ENCODE measurements around the gene LGALS3BP.

The LGALS3BP gene

DNA sequence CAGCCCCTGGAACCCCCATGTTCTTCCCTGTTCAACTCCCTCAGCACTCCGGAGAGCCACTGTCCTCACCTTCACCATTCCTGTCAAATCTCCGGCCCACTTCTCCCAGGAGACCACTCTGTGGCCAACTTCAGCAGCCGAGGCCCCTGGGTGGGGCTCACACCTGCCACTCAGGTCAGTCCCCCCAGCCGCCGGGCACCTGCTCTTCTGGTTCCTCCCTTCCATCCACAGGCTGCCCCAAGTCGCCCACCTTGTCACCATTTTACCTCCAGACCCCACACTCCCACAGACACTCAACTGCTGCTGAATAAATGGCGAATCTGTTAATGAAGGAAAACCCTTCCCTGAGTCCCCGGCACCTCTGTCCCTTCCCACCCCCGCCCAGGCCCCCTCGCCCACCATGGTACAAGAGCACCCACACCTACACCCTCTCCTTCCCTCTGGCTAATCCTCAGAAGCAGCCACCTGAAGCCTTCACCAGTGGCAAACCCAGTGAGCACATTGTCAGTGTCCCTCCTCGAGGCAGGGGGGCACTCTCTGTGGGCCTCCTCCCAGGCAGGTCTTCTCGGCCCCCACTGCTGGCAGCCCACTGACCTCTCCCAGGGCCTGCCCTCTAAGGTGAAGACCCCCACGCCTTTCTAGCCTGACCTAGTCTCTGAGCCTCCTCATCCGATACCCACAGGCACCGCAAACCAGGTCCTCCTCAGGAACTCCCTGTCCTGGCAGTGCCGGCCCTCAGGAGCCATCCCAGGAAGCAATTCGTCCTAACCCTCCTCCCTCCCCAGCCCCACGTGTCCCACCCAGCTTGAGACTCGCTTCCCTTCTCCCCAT, 21.7 kb upstream of the LGALS3BP start:
- no peak for DNase-seq

DNA sequence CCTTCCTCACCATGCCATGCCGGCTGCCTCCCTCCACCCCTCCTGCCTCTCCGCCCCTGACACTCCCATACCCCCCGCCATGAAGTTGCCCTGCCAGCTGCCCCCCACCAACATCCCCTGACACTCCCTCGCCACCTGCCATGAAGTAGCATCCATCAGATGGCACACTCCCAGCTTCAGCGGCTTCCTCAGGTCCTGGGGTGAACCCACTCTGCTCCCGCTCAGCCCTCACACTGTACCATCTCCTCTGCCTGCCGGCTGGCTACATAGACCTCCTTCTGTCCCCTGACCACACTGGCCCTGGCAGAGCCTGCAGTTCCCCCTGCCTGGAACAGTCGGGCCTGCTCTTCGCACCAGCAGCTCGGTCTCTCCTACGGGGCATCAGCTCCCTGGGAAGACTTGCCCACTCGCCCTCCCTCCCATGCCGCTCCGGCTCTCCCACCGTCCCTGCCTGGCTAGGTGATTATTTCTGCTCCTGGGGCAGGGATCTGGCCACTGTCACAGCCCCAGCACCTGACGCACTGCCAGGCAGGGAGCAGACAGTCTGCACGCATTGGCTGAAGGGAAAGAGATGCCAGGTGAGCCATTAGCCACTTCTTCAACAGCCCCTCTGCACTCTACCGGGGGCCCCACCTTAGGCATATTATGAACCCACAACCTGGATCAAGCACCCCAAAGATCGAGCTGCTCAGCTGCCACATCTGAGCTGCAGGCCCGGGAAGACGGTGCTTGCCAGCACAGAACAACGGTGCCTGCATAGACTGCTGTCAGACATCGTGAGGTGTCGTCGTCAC, 20.9 kb upstream of the LGALS3BP start:
- no peak for DNase-seq
- in situ Hi-C loops (cut with HindIII; ENCODE audit: low pct_ligation_motif_present, low pct_unique_long_range_greater_than_20kb, low sequenced_read_pairs) = no loop called here

More for the DNA sequence above, 21.7 kb upstream of the LGALS3BP start:
- in situ Hi-C loops (cut with HindIII; ENCODE audit: low pct_ligation_motif_present, low pct_unique_long_range_greater_than_20kb, low sequenced_read_pairs) = no loop called here

DNA sequence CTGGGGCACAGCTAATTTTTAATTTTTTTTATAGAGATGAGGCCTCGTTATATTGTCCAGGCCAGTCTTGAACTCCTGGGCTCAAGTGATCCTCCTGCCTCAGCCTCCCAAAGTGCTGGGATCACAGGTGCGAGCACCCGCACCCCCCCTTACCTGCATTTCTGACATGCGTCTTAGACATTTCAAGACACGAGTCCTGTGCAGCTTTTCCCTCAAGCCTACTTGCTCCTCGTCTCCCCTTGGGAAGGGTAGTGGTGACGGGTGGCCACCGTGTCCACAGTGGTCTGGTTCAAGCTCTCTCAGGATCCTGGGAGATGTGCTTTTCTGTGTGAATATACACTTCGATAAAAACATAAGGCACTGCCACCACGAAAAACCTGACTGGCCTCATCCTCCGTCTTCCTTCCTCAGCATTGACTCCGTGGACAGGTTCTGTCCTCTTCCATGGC, 20.2 kb upstream of the LGALS3BP start:
- no peak for DNase-seq
- in situ Hi-C loops (cut with HindIII; ENCODE audit: low pct_ligation_motif_present, low pct_unique_long_range_greater_than_20kb, low sequenced_read_pairs) = no loop called here

DNA sequence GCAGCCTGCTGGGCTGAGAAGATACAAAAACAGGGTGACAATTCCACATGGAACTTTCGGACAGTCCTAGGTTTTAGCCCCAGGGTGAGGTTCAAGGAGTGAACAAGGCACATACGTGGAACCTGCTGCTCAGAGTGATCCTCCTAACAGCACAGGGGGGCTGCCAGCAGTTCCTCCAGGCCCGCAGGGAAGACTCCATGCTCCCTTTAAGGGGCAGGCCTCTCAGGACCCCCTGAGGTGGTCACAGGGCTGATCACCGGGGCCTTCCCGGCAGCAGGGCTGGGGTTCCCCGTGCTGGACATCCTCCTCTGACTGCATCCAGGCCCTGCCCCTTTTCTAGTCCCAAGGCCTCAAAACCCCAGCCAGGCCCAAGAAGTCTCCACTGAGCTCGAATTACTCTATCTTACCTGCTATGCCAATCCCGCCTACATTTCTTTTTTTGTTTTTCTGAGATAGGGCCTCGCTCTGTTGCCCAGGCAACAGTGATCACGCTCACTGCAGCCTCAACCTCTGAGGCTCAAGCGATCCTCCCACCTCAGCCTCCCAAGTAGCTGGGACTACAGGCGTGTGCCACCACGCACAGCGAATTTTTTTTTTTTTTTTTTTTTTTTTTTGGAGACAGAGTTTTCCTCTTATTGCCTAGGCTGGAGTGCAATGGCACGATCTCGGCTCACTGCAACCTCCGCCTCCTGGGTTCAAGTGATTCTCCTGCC, 19.5 kb upstream of the LGALS3BP start:
- in situ Hi-C loops (cut with HindIII; ENCODE audit: low pct_ligation_motif_present, low pct_unique_long_range_greater_than_20kb, low sequenced_read_pairs) = no loop called here
- DNase-seq = no peak

DNA sequence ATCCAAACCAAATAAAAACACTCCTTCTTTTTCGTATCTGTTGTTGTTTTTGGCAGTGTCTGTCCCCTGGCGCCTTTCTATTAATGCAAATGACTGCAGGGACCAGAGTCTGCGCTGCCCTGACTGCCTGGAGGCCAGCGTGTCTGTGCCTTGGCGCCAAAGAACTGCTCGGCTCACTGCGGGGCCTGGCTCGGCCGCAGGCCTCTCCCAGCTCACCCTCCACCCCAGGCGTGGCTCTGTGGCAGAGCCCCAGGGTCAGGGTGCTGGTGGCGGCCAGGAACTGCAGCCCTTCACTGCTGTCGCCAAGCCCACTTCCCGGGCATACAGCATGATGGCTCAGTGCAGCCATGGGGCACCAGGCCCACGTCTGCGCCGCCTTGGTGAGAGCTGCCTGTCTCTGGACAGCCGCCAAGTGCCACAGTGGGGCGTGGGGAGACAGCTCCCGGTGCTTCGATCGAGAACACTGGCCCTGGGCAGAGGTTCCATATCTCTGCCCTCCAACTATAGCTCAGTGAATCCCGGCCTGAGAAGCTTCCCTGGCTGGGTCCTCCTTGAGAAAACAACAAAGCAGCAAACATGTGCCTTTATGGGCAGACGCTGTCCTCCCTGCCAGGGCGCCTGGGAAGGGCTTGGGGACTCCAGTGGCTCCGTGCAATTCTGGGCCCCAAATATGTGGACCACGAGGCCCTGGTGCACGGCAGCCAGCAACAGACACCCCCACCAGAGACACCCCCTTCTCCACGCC, 18.8 kb upstream of the LGALS3BP start:
- in situ Hi-C loops (cut with HindIII; ENCODE audit: low pct_ligation_motif_present, low pct_unique_long_range_greater_than_20kb, low sequenced_read_pairs) = no loop called here
- DNase-seq = no peak

DNA sequence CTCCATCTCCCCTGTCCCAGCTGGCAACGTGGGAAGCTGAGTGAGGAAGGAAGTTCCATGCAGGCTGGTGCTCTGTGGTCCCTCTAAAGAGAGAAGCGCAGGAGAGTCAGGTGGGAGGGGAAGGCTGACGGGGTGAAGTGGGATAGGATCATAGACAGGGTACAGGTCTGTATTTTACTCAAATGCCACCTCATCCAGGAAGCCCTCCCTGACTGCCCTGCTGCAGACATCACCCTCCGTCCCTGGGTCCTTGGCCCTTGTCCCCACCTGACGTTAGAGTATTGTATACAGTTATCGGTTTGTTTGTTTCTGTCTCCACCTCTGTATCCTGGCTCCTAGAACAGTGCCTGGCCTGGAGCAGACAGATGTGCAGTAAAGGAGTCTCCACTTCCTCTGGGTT, 18.2 kb upstream of the LGALS3BP start:
- in situ Hi-C loops (cut with HindIII; ENCODE audit: low pct_ligation_motif_present, low pct_unique_long_range_greater_than_20kb, low sequenced_read_pairs) = no loop called here
- DNase-seq = no peak

DNA sequence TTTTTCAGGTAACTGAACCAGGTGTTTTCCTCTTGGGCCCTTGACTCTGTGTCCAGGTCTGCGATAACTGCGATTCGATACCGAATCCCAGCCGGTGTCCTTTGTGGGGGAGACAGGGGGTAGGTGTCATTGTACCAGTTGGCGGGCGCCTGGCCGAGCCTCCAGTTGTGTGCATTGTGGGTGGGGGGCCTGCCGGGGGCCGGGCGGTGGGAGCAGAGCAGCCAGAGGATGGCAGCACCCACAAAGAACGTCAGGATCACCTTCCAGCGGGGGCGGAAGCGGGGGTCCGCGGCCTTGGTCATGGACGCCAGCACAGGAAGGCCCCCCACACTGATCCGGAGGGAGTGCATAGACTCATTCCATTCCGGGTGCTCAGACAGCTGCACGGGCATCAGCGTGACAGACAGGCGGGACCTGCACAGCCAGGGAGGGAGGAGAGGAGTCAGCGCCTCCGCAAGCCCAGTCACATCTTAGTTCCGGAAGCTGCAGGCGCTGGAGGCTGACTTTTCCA, 17.6 kb upstream of the LGALS3BP start:
- no peak for DNase-seq
- in situ Hi-C loops (cut with HindIII; ENCODE audit: low pct_ligation_motif_present, low pct_unique_long_range_greater_than_20kb, low sequenced_read_pairs) = no loop called here

DNA sequence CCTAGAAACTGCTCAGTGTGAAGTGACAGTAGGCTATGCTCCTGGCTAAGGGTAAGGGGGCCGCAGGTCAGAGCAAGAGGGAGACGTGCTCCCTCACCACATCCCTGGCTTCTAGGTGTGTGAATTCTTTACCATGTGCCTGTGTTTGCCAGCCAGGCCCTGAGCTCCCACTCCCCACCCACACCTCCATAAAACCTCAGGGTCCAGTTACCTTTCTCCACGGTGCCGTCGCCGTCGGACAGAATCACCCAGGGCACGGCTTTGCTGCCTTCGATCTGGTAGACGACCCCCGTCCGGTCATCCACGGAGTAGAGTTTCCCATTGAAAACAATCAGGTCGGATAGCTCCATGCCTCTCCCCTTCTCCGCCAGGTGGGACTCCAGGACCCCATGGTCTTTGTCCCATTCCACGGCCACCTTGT, 17.1 kb upstream of the LGALS3BP start:
- in situ Hi-C loops (cut with HindIII; ENCODE audit: low pct_ligation_motif_present, low pct_unique_long_range_greater_than_20kb, low sequenced_read_pairs) = no loop called here
- no peak for DNase-seq

DNA sequence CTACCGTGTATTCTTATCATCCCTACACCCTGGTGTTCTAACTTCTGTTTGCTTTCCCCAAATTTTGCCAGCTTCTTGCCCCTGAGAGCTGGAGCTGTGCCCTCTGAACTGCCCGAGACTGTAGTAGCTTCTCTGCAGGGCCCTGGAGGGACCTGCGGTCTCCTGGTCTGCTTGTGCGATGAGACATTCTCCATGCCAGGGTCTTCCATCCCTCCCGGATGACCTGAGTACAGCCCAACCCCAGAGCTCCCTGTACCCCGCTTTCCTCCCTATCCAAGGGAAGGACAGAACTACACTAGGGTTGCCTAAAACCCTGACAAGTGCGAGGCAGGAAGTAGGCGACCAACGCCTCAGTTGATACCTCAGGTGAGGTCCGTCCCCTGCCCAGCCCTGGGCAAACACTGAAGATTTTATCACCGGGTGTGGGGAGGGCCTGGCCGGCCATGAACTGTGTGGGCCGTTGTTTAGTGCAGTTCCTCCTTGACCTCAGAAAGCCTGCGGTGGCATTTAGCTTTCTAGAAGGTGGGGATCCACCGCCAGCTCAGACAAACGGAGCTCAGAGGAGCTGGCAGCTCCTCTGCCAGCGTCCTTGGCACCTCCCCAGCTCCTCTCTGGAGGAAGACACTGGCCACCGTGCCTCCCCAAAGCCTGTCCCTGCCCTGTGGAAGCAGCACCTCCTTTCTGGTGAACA, 16.2 kb upstream of the LGALS3BP start:
- in situ Hi-C loops (cut with HindIII; ENCODE audit: low pct_ligation_motif_present, low pct_unique_long_range_greater_than_20kb, low sequenced_read_pairs) = no loop called here
- no peak for DNase-seq

DNA sequence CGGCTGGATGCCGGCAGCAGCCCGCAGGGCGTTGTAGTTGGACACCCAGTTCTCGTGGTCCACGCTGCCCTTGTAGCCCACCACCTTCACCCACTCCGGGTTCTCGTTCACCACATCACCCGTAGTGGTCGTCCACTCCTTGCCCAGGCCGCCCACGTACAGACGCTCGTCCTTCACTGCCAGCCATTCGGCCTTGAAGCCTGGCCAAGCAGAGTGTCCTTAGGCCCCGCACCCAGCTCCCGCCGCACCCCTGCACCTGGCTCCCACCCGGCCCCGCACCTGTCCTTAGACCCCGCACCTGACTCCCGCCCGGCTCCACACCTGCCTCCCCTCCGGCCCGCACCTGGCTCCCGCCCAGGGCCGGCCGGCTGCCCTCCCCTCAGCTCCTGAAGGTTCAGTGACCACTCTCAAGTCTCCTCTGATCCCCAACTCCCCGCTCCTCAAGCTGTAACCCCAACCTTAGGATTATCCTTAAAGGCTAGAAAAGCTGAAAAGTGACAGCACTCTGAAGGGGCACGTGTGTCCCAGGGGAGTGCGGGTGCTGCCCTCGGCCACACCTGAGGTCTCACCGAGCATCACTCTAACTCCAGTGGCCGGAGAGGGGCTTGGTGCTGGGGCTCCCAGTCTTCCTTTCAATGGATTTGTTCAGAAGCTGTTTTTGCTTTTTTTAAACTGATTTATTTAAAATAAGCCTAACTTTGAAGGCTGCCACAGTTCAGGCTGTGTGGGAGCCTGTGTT, 15.5 kb upstream of the LGALS3BP start:
- in situ Hi-C loops (cut with HindIII; ENCODE audit: low pct_ligation_motif_present, low pct_unique_long_range_greater_than_20kb, low sequenced_read_pairs) = no loop called here
- no peak for DNase-seq

DNA sequence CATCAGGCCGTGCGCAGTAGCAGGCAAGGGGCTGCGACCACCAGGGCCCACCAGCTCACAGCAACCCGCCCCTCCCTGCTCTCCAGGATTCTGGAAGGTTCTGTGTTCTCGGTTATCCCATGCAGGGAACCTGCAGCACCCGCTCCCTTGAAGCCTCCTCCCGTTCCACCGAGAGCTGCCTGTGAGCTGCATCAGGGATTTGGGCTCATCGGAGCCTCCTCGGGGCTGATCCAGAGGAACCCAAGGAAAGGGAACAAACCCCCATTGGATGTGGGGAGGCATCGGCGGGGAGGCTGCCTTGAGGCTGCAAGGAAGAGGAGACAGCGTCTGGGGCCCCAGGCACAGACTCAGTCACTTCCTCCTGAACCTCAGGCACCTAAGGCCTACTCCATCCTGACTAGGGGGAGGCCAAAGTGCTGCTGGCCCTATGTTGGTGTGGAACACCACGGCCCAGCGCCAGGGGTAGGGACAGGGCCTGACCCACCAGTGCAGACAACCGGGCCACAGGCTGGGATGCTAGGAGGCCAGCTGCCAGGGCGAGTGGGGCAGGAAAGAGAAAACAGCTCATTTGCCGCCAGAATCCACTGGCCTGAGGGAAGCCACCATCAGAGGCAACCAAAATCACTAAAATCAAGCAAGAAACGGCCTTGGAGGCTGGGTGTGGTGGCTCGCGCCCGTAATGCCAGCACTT, 14.4 kb upstream of the LGALS3BP start:
- DNase-seq = no peak
- in situ Hi-C loops (cut with HindIII; ENCODE audit: low pct_ligation_motif_present, low pct_unique_long_range_greater_than_20kb, low sequenced_read_pairs) = no loop called here

DNA sequence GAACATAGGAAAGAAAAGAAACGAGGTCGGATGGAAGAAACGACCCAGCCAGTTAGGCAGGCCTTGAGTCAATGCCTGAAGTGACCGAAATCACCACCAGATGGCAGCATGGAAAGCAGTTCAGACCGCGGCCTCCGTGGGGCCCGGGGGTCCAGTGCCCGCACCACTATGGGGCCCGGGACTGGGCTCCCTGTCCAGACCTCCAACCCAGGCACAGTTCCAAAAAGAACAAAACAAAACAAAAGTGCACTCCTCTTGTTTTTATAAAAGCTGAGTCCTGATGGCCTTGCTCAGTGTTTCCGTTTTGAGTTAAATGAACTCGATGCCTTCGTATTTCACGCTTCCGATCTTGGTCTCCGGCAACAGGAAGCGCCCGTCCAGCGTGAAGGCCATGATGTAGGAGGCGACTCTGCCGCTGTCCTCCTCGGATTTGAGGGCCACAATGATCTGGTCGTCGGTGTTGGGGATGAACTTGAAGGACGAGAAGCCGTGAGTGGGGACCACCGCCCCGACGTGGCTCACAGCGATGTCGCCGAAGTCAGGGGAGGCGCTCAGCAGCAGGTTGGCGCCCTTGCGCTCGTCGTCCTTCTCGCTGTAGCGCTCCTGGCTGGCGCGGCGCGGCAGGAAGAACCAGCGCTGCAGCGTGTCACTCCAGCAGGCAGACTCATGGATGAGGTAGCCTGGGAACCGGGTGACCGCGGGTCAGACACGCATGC, 13.7 kb upstream of the LGALS3BP start:
- in situ Hi-C loops (cut with HindIII; ENCODE audit: low pct_ligation_motif_present, low pct_unique_long_range_greater_than_20kb, low sequenced_read_pairs) = no loop called here
- DNase-seq = peak; percentile 50

DNA sequence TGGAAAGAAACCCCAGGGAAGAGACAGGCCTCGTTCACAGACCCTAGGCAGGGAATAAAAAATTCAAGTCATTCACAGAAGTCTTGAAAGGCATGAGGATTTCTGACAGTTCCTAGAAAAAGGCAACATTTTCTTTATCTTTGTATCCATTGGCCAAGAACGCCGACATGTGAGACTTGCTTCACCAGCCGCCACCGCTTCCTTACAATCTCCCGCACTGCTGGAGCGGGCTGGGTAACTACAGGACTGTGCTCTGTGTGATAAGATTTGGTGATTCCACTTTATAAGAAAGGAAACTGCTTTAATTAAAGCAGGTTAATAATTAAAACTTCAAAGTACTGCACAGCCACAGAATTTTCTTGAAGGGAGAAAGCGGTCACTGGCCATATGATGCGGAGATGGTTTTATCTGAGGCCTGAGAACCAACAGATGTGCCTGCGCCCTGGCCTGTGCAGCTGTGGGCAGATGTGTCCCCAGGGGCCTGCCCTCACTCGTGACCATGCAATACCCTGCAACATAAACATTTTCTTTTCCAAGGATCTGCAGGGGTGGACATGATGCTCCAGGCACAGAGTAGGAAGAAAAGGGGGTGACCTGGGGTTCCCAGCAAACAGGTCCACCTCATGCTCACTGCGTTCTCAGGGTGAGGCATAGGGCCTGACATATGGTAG, 13.0 kb upstream of the LGALS3BP start:
- in situ Hi-C loops (cut with HindIII; ENCODE audit: low pct_ligation_motif_present, low pct_unique_long_range_greater_than_20kb, low sequenced_read_pairs) = no loop called here
- no peak for DNase-seq

DNA sequence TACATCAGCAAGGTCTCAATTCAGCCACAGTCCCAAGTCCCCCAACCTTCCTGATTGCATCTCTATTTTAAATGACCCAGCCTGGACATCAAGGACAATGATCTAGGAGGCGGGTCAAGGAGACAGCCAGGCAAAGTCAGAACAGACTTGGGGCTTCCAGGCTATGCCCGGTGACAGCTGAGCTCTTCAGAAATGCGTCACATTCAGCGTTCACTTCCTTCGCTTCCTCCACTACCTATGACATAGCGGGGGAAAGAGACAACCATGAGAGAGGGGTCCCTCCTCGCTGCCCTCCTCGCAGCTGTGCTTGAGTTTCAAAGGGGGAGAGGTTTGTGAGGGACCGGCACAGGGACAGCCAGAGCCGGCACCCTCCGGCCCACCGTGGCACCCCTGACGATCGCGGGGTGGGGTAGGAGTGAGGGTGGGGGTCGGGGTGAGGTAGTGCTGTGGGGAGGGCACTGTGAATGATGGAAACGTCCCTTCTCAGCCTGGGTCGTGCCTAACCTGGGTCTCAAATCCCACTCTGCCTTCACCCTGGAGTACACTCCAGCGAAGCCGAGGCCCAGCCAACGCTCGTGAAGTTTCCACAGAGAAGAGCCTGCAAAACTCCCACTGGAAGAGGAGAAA, 12.3 kb upstream of the LGALS3BP start:
- DNase-seq = no peak
- in situ Hi-C loops (cut with HindIII; ENCODE audit: low pct_ligation_motif_present, low pct_unique_long_range_greater_than_20kb, low sequenced_read_pairs) = no loop called here

DNA sequence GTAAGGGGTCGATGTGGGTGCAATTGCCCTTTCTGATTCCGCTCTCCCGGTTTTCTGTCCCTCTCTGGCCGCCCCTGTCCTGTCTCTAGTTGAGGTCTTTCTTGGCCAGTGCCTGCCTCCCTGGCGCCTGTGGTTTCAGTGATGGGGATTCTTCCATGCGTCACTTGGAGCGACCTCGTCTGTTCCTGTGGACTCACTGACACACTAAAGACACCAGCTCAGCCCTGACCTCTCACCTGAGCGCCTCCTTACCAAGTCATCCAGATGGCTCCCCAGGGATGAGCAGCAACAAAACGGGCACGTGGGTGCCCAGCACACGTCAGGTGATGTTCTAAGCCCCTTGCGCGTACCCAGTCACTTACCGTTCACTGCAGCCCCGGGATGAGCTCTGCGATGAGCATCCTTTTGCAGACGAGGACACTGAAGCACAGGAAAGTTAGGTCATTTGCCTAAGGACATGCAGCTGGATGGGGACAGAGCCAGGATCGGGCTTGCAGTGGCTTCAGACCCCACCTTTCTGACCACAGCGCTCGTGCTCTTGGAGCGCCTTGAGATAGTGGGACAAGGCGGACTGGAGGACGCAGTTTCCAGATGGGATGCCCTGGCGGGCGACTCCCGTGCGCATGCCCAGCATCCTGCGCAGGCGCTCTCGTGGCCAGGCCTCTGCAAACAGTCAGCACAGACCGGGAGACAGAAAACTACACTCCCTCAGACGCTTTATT, 11.5 kb upstream of the LGALS3BP start:
- DNase-seq = no peak
- in situ Hi-C loops (cut with HindIII; ENCODE audit: low pct_ligation_motif_present, low pct_unique_long_range_greater_than_20kb, low sequenced_read_pairs) = no loop called here

Measured in ACHN (cell line).